KBM-7 (cell line): ENCODE measurements around the gene TAF11L14.

ENCODE experiments used
- DNase-seq: peaks from one replicate; pipeline ENCODE4 v3.0.0-alpha.2; 2015
- in situ Hi-C: fragments of 300-500 bp; cut with MboI; formaldehyde crosslinking; loops from 2 replicates; pipeline ENCODE4 v1.14.3; 2020; ENCODE audit warnings: low sequenced_read_pairs, low pct_unique_long_range_greater_than_20kb, mixed read lengths

The TAF11L14 gene

GRCh38 chr5:17670353-17670752 is 36.1 kb downstream of the TAF11L14 start:
- in situ Hi-C loops = no loop called here
- no peak for DNase-seq

DNA sequence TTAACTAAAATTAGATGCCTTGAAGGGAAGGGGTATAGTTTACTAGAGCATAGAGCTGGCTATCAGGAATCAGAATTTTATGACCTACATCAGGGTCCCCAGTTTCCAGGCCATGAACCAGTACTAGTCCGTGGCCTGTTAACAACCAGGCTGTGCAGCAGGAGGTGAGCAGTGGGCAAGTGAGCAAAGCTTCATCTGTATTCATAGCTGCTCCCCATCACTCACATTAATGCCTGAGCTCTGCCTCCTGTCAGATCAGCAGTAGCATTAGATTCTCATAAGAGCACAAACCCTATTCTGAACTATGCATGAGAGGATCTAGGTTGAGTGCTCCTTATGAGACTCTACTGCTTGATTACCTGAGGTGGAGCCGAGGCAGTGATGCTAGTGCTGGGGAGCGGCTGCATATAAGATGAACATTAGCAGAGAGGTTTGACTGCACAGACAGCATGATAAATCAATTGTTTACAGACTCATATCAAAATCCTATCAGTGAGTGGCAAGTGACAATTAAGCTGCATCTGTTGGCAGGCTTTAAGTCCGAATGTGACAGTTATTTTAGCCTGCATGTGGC is 44.6 kb downstream of the TAF11L14 start:
- no peak for DNase-seq
- in situ Hi-C loops = no loop called here

DNA sequence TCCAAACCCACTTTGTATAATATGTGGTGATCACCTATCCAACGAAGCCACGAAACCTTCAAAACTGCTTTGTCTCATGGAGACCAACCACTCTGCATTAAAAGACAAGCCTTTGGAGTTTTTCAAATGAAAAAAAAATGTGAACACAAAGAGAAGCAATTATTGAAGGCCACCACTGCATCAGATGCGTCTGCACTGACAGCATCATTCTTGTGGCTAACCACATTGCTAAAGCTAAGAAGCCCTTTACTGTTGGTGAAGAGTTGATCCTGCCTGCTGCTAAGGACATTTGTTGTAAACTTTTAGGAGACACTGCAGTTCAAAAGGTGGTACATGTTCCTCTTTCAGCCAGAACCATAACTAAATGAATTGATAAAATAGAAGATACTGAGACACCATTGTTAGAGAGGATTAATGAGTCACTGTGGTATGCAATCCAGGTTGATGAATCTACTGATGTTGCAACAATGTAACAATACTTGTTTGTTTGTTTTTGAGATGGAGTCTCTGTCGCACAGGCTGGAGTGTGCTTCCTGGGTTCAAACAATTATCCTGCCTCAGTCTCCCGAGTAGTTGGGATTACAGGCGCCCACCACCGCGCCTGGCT is 45.4 kb downstream of the TAF11L14 start:
- DNase-seq = no peak
- in situ Hi-C loops = no loop called here

- in situ Hi-C loops = no loop called here
- no peak for DNase-seq
Observed at GRCh38 chr5:17680737-17681136, 46.5 kb downstream of the TAF11L14 start.
